K562 (cell line): ENCODE results near the gene PTPMT1. TPM values are rescaled to one million over a fixed set of nuclear protein-coding genes. Genes with fewer than 3 reads are reported as not detected.

Experiments
- BACH1 ChIP-seq: fragments of 200-800 bp; sonication (Bioruptor generic); IDR thresholded peaks from 2 replicates; pipeline ENCODE4 v1.6.1; 2016; ENCODE audit warnings: missing genetic modification characterization, missing compliant biosample characterization
- ESRRA ChIP-seq: fragments of 450-650 bp; IDR thresholded peaks from 2 replicates; pipeline ENCODE4 v1.6.1; 2014; ENCODE audit warnings: low read depth, mild to moderate bottlenecking, moderate library complexity, borderline replicate concordance
- FOSL1 ChIP-seq: fragments of 200-800 bp; sonication (Bioruptor generic); conservative IDR thresholded peaks from 2 replicates; pipeline ENCODE4 v1.6.1; 2016; ENCODE audit warnings: missing genetic modification characterization, missing compliant biosample characterization
- HNRNPUL1 ChIP-seq: fragments of 200-400 bp; formaldehyde crosslinking; IDR thresholded peaks from 2 replicates; pipeline ENCODE4 v1.6.1; 2017; ENCODE audit warnings: low read length
- ILF3 ChIP-seq: fragments of 450-650 bp; IDR thresholded peaks from 2 replicates; pipeline ENCODE4 v1.6.1; 2018; ENCODE audit warnings: antibody characterized with exemption, mild to moderate bottlenecking, moderate library complexity, borderline replicate concordance
- ILK ChIP-seq: fragments of 450-650 bp; IDR thresholded peaks from 2 replicates; pipeline ENCODE4 v1.6.1; 2016; ENCODE audit warnings: missing genetic modification characterization, low read depth, mild to moderate bottlenecking, missing compliant biosample characterization, moderate library complexity, borderline replicate concordance
- NFE2L1 ChIP-seq: fragments of 450-650 bp; IDR thresholded peaks from 2 replicates; pipeline ENCODE4 v1.6.1; 2016; ENCODE audit warnings: missing genetic modification characterization, low read depth, mild to moderate bottlenecking, missing compliant biosample characterization, moderate library complexity, borderline replicate concordance
- PHF20 ChIP-seq: fragments of 450-650 bp; IDR thresholded peaks from 2 replicates; pipeline ENCODE4 v1.6.1; 2018; ENCODE audit not compliant: partially characterized antibody
- SFPQ ChIP-seq: fragments of 200-400 bp; formaldehyde crosslinking; IDR thresholded peaks from 2 replicates; pipeline ENCODE4 v1.6.1; 2017; ENCODE audit warnings: mild to moderate bottlenecking, low read depth, low read length, moderate library complexity
- TARDBP ChIP-seq: fragments of 450-650 bp; IDR thresholded peaks from 2 replicates; pipeline ENCODE4 v1.6.1; 2016
- ZFPM2 ChIP-seq: fragments of 250-450 bp; sonication (Bioruptor Pico); IDR thresholded peaks from 2 replicates; pipeline ENCODE4 v1.5.1; 2022; ENCODE audit warnings: mild to moderate bottlenecking
- ZNF3 ChIP-seq: fragments of 250-450 bp; sonication (Bioruptor Pico); IDR thresholded peaks from 2 replicates; pipeline ENCODE4 v1.5.0; 2021; ENCODE audit warnings: mild to moderate bottlenecking, moderate library complexity
- ZNF717 ChIP-seq: fragments of 250-450 bp; sonication (Bioruptor Pico); IDR thresholded peaks from 2 replicates; pipeline ENCODE4 v1.5.0; 2021
- polyA plus RNA-seq, 8 experiments: library from polyadenylated mRNA; depleted of rRNA in 4 of 8; stranded (reverse) in 5 of 8; unstranded in 3 of 8; fragments of >200 nt; fragmentation: Nextera tagmentation in 2 of 8; fragmentation: Illumina TruSeq in 1 of 8; extraction: Ambion mirVana in 2 of 8; extraction: Trizol in 1 of 8; gene quantifications; 2 replicates each; pipeline versions ENCODE4 v1.2.1 to v1.2.3, GENCODE V29; 2011 to 2014; ENCODE audit warnings: inconsistent platforms in 1 of 8, missing spikeins in 1 of 8
- total RNA-seq, 7 experiments: library from RNA; depleted of rRNA in 6 of 7; stranded (reverse); fragments of >200 nt in 6 of 7; fragmentation: Illumina TruSeq in 2 of 7; extraction: Trizol in 2 of 7; gene quantifications; 2 replicates each; pipeline versions ENCODE4 v1.2.1 to v1.2.3, GENCODE V29; 2011 to 2021; ENCODE audit warnings: low replicate concordance in 1 of 7
- TF ChIP-seq, protein P1 (sequence below), 2 experiments: IDR thresholded peaks; 2 replicates each; pipeline ENCODE4 v1.6.1; 2012; ENCODE audit warnings: improper control_type of control experiment in 2 of 2, low read depth in 2 of 2, low read length in 2 of 2, borderline replicate concordance in 1 of 2

PTPMT1 gene
- total and polyA plus RNA-seq, 9 of the 15 experiments (the other 6 are each of a cell fraction or from before 2014, with no cell fraction given) = 10.4 to 140 (median 67.2) TPM

- TF ChIP-seq ESRRA = peak; percentile 44; the same call in 1 of the 2 replicates
- no peak for TF ChIP-seq NFE2L1 (tag)
- TF ChIP-seq ILF3 = no peak
- no peak for TF ChIP-seq ILK (tag)
- TF ChIP-seq ZNF3 (CRISPR knock-in tag) = no peak
- peak; percentile 22; the same call in 1 of the 2 replicates for TF ChIP-seq TARDBP
- TF ChIP-seq ZNF717 = no peak
- TF ChIP-seq FOSL1 (tag) = no peak
- no peak for TF ChIP-seq SFPQ
- TF ChIP-seq, protein P1, sequence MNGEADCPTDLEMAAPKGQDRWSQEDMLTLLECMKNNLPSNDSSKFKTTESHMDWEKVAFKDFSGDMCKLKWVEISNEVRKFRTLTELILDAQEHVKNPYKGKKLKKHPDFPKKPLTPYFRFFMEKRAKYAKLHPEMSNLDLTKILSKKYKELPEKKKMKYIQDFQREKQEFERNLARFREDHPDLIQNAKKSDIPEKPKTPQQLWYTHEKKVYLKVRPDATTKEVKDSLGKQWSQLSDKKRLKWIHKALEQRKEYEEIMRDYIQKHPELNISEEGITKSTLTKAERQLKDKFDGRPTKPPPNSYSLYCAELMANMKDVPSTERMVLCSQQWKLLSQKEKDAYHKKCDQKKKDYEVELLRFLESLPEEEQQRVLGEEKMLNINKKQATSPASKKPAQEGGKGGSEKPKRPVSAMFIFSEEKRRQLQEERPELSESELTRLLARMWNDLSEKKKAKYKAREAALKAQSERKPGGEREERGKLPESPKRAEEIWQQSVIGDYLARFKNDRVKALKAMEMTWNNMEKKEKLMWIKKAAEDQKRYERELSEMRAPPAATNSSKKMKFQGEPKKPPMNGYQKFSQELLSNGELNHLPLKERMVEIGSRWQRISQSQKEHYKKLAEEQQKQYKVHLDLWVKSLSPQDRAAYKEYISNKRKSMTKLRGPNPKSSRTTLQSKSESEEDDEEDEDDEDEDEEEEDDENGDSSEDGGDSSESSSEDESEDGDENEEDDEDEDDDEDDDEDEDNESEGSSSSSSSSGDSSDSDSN (IDR thresholded peaks at IDR 0.05; ENCODE audit: borderline replicate concordance in 1 of 2, low read depth in 2 of 2, low read length in 2 of 2) = peak; percentile 74 to 90; a peak in 2 of 4 replicates
- no peak for TF ChIP-seq HNRNPUL1
- TF ChIP-seq BACH1 = no peak
- no peak for TF ChIP-seq ZFPM2 (CRISPR knock-in tag)
- peak; percentile 50 for TF ChIP-seq PHF20
These were observed at the start of gene PTPMT1 (continued) for GRCh38 chr11:47565340-47566148.
